ENCODE results near the gene PKHD1.
"Not testable (repeated sequence)": the region's sequence is repeated elsewhere in the genome, so short reads cannot be mapped to it uniquely, and the experiment has no call there.

Gene PKHD1

DNA sequence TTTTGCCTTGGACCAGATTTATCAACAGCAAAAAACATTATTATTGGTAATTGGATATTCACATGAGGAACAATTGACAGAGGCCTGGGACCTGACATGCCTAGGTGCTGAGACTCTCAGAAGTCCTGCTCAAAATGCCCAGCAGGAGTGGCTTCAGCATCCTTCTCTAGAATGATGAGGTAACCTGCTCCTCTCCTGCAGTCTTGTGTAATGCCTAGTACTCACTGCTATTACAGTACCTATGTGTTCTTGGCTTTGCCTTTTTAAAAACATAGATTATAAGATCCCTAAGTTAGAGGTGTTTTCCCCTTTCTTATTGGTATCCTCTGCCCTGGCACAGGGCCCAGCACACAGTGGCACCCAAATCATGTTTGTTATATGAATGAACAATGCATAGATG lies 230.9 kb downstream of the PKHD1 start:
- DNase-seq (ENCODE audit: low read depth in 2 of 2) = no peak

DNA sequence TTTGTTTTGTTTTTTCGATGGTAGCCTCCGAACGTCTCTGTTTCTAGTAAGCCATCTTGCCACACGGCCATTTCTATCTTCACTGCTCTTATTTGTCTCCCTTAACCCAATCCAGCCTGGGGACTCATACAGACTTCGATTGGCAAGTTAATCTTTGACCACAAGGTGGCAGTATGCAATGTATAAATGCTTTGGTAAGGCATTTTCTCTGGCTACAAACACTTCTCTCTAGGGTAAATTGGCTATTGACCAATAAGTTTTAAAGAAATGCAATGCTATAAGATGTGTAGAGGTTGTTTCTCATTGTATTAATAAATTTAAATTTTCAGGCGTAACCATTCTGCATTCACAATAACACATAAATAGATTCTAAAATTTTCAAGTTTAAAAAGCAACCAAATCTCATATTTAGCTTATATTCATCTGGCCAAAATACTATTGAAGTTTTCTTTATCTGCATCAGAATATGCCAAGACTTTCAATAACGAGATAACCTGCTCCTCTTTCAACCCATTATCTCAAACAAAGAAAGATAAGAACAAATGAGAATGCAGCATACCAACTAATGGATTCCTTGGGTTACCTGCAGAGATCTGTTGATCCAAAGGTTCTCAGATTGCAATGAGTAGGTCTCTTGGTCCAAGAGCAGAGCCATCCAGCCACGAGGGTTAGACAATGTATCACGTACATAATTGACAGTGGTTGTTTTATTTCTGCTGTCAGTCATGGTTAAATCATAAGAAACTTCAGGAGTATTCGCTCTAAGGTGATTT lies 231.9 kb downstream of the PKHD1 start:
- DNase-seq (ENCODE audit: low read depth in 2 of 2) = no peak

DNA sequence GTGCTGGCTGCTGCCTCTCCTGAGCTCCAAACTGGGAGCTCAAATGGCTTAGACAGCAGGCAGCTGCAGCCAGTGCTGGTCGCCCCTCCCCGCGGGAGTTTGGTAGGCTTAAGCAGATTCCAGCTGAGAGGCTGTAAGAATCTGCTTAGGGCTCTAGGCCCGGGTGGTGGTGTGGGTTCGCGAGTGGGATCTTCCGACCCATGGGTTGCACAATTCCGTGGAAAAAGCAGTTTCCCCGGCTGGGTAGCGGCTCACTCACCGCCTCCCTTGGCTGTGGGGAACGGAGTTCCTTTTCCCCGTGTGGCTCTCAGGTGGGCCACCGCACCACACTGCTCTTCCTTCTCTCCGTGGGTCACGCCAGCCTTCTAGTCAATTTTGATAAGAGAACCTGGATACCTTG lies 232.5 kb downstream of the PKHD1 start:
- DNase-seq (ENCODE audit: low read depth in 2 of 2) = no peak

DNA sequence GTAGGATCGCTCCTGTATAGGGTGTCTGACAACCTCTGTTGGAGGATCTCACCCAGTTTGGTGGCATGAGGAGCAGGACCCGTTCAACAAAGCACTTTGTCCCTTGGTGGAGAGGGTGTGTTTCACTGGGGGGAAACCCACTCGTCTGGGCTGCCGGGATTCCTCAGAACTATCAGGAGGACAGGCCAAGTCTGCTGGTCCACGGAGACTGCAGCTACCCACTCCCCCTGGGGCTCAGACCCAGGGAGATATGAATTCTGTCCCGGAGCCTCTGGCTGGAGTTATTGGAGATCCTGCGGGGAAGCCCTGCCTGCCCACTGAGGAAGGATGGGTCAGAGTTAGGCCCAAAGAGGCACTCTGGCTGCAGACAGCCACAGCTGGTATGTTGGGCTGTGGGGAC lies 233.1 kb downstream of the PKHD1 start:
- no peak for DNase-seq (ENCODE audit: low read depth in 2 of 2)

DNA sequence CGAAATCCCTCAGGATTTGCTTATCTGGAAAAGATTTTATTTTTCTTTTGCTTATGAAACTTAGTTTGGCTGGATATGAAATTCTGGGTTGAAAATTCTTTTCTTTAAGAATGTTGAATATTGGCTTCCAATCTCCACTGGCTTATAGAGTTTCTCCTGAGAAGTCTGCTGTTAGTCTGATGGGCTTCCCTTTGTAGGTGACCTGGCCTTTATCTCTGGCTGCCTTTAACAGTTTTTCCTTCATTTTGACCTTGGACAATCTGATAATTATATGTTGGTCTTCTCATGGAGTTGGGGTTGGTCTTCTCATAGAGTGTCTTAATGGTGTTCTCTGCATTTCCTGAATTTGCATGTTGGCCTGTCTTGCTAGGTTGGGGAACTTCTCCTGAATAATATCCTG lies 234.3 kb downstream of the PKHD1 start:
- DNase-seq (ENCODE audit: low read depth in 2 of 2) = not testable (repeated sequence)

DNA sequence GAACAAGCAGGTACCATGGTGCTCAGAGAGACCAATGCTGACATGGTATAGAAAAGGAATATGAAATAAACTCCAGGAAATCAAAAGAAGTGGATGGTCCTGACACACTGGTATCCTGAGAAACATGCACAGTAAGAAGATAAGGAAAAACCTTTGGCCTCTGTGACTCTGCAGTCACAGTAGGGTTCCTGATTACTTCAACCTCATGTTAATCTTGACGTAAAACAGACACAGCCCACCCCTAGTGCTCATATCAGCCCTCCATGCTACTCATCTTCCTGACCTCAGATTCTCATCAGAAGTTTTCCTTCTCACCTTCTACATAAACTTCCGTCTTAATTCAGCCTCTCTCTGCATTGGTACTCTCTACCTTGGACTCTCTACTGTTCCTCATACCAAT lies 240.9 kb downstream of the PKHD1 start:
- DNase-seq (ENCODE audit: low read depth in 2 of 2) = no peak

DNA sequence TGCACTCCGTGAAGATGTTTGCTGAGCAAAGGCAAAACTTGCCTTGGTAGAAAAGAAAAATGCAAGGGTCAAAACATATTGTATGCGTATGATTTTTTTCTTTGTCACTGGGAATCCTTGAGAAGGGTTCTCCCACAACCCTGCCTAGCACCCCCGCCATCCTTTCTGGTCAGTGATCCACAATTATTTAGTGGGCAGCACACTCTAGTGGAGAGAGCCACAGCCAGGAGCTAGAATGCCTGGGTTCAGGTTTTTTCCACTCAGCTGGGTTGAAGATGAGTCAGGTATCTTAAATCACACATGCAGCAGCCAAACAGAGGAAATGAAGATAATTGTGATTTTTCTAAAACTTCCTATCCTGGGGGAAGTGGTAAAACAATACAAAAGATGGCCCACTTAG lies 243.1 kb downstream of the PKHD1 start:
- DNase-seq (ENCODE audit: low read depth in 2 of 2) = no peak

DNA sequence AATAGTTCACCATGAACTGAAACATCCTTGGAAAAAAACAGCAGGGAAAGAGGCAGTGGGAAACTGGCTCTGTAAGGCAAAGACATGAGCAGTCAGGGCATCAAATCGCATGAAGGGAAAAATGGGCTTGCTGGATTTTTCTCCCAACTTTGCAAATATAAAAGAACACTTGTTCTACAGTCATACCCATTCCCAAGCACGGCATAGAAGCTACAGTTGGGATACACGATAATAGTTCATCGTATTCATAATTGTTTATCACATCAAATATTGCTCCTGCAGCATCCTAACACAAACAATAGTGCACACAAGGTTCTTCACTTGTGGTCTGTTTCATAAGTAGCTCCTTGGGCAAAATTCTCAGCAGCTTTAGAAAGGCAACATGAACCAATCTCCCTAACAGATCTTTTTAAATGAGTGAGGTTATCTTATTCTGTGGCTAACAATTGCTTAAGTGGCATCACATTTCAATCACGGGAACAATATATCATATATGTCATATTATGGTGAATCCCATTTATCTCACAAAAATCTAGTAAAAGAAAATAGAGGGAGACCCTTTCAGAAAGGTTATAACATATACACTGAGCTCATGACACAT lies 243.9 kb downstream of the PKHD1 start:
- no peak for DNase-seq (ENCODE audit: low read depth in 2 of 2)

DNA sequence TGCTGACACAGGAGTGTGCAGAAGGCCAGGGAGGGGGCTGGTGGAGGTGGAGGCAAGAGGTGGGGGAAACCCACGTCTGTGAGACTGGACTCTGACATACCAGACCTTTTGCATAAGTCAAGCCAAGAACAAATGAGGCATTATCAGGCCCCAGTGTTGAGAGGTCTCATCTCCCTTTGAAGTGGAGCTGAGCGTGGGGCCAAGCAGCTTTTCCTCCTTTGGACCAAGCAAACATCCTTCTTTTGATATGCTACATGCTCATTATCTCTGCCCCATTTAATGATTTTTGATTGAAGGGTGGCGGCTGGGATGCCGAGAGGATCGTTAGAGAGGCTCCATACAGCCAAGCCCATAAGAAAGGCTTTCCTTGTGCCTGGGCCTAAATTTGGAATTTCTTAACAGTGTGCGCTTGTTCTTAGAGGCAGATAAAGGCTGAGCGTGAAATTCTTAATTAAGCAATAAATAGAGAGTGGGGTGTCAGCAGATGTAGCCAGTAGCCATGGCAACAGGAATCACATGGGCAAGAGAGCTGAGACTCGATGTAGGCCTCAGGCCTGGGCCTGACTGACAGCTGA lies 244.5 kb downstream of the PKHD1 start:
- no peak for DNase-seq (ENCODE audit: low read depth in 2 of 2)

DNA sequence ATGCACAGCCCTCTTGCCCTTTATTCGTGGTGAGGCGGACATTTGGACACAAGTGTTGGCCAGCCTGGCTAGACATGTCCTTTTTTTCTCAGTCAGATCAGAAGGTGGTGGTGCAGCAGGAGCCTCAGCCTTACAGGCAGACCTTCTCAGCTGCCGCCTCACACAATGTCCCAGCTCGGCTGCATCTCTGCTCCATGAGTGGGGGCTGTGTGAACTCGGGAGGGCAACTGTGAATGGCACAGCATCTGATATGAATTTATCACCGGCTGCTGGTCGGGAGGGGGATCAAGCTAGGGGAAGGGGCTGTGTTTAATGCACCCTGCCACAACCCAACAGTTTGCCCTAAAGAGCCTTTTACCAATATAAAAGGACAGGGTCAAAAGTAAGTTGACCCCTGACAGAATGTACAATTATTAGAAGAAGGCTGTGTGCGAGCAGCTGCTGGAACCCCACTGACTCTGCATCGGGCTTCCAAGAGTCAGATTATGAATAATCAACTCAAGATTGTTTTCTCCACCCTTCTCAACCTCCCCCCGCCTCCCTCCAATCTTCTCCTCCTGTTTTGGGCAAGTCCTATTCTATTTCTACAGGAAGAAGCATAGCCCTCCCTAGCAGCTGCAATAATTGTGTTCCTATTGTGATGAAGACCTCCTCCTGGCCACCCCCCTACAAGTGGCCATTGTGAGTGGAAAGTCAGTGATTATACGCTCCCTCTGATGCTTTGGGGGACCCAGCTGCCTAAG lies 245.2 kb downstream of the PKHD1 start:
- DNase-seq (ENCODE audit: low read depth in 2 of 2) = no peak

DNA sequence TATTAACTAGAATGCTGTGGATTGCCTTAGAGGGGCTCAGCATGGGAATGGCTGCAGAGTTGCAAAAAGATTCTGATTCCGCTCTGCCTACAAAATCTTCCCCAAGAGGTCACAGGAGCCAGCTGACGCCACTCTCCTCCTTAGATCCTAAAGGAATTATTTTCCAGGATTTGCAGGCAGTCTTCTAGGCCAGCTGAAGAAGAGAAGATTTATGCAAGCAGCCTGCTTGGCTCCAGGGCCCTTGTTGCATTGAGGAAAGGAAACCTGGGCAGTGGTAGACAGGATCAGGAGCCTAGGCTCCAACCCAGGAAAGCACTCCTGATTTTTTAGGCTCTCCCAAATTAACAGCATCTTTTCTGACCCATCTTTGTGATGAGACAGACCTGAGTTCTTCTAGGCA lies 245.8 kb downstream of the PKHD1 start:
- no peak for DNase-seq (ENCODE audit: low read depth in 2 of 2)

DNA sequence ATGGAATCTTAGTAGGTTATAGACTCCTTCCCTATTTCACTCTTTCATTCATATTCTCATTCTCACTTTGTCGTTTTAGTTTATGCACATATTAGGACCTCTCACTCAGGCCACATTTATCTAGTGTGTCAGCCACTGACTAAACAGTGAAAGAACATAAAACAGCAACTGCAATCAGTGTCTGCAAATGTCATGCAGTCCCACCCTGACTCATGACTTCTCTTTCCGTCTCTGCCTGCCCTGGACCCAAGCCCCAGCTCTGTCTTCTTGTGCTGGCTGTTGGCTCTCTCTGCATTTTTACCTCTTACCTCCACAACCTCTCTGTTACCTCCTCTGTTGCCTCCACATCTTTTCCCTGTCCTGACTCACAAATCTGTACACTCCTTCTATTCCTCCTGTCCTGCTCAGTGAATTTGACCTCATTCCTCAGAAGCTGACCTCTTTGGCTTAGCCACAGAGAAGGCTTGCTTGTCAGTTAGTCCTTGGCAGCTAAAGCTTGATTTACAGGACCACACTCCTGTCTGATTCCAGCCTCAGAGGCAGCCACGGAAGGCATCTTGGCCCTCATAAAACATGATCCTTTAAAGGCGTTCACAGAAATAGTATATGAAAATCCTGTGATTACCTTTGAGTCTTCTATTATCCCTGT lies 247.6 kb downstream of the PKHD1 start:
- no peak for DNase-seq (ENCODE audit: low read depth in 2 of 2)

DNA sequence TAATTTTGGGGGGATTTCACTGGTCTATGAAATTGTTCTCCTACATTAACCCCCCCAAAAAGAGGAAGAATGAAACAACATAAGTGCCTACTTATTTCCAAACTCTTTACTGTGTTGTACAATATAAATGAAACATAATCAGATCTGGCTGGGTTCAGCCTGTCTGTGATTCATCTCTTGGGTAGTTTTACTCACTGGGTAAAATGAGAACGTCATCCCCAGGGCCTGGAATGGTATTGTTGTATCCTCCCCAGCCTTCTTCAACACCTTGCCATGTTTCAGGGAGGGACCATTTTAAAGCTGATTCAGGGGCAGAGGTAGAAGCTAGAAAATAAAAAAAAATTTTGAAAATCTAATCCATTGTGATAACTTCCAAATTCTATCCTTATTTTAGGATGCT lies 256.7 kb downstream of the PKHD1 start:
- no peak for DNase-seq (ENCODE audit: low read depth in 2 of 2)

DNA sequence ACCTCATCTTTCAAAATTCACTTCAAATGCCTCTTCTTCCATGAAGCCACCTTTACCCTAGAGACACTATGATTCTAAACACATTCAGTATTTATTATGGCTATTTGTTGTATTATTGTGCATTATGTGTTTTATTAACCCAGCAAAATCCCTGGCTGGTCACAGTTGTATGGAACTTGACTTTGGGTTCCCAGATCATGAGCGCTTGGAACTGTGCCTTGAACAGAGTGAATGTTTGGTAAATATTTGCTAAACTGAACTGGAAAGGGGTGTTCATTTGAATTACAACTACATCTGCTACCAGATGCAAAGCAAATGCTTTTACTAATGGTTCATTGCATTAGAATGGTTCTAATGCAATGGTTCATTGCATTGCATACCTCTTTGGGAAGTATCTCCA lies 259.8 kb downstream of the PKHD1 start:
- DNase-seq (ENCODE audit: low read depth in 2 of 2) = no peak

DNA sequence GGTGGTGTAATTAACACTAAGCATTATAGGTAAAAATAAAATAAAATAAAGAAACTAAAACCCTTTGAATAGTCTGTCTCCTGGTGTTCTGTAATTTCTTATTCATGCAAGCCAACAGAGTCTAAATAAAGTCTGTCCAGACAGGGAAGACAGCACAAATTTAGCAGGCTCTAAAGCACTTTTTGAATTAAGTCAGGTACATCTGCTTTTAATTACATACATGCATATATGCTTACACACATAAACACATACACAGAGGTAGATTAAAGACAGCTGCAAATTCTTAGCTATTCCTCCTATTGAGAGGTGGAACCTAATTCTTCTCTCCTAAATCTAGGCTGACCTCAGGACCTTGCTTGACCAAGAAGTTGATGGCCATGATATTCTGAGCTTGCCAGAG lies 262.5 kb downstream of the PKHD1 start:
- no peak for DNase-seq (ENCODE audit: low read depth in 2 of 2)

DNA sequence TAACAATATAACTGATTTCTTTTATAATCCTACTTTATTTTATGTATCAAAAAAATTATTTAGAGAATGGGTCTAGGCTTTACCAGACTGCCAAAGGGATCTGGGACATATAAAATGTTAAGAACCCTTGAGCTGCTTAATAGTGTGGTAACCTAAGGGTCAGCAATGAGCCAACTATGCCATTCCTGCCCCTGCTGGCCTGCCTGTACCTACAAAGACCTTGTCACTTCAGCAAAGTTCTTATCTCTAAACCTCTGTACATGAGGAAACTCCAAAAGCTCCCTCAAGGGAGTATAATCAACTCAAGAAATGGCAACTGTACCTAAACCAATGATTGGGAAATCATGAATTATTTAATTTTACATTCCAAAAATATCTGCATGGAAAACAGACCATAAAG lies 266.9 kb downstream of the PKHD1 start:
- DNase-seq (ENCODE audit: low read depth in 2 of 2) = no peak

DNA sequence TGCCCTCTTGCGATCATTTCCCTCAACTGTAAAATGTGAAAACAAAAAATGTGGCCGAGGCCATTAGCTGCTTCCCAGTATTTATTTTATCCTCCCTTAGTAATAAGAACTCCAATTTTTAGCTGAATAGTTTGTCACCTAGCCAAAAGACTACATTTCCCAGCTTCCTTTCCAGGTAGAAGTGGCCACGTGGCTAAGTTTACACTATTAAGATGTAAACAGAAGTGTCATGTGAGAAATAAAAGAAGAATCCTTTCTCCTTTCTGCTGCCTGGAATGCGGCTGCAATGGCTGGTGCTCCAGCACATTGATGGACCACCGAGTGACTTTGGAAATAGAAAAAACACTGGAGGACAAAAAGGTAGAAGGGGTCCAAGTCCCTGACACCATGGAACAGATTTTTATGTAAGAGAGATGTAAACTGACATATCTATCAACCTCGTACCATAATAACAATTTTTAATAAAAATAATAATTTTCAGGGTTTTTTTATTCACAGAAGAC lies 268.8 kb downstream of the PKHD1 start:
- DNase-seq (ENCODE audit: low read depth in 2 of 2) = no peak

DNA sequence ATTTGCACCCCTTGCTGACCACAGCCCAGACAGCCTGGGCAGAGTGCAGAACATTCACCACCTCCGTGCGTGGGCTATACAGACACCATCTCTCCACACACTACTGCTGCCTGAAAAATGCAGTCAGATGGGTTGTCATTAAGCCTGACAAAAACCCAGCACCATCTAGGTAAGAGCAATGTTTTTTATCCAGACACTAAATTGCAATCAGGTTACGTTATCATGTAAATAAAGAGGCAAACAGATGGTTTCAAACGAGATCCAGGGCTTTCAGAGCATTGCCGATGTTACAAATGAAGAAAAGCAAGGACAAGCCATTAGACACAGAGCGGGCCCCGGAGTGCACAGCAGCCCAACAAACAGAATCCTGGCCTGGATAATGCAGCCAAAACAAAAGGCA lies 269.6 kb downstream of the PKHD1 start:
- no peak for DNase-seq (ENCODE audit: low read depth in 2 of 2)

DNA sequence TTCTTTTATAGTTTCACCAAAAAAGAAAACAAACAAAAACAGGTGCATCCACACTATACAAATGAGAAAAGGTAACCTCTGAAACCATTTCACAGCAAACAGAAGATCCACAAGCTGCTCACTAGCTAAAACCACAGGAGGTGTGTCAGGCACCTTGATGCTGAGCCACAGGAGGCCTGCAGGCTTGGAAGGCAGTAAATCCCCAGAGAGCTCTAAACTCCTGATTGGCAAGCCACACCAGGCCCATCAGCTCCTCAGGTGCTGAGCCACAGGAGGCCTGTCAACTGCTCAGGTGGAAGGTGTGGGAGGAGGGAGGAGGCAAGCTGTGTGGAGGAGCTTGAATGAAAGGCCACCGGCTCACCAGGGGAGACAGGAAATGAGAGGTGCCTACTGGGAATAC lies 273.0 kb downstream of the PKHD1 start:
- no peak for DNase-seq (ENCODE audit: low read depth in 2 of 2)

DNA sequence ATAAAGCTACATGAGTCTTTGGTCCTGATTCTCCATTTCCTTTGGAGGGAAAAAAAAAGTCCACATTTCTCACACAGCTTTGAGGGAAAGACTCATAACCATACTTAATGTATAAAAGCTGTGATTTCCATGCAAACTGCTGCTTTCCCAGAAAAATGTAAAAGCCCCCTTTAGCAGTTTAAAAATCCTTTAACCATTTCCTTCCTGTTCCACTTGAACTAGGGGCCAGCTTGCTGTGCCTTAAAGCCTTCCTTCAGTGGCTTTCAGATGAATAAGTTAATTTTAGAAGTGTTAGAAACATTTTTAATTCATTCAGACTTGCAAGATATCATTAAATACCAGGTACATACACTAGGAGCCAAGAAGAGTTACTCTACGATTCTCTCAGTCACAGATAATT lies 273.5 kb downstream of the PKHD1 start:
- DNase-seq (ENCODE audit: low read depth in 2 of 2) = no peak

DNA sequence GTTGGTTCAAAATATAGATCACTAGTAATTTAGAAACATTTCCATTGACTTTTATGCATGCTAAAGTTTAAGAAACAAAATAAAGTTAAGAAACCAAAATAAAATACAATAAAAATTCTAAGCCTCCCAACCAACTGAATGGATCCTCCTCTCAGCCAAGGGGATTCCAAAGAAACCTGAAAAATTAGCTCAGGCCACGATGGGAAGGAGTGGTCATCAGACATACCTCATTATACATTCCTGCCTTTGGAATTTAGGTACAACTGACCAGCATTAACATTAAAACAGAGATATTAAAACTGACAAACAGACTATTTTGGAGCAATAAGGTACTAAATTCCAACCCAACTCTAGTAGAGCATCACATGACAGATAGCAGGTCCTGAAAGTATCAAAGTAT lies 275.2 kb downstream of the PKHD1 start:
- DNase-seq (ENCODE audit: low read depth in 2 of 2) = no peak

DNA sequence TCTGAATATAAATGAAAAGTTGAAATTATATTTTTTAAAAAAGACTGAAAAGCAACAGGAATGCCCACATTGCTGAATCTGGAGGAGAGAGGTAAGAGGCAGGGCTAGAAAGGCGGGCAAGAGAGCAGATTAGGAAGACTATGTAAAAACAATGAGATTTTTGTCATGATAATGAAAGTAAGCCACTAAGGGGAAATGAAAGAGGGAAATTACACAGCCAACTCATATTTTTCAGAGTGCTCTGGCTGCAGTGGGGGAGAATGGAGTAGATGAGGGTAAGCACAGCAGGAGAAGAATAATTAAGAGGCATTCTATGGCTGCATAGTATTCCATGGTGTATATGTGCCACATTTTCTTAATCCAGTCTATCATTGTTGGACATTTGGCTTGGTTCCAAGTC lies 281.9 kb downstream of the PKHD1 start:
- no peak for DNase-seq (ENCODE audit: low read depth in 2 of 2)

Measured in activated CD8-positive, alpha-beta memory T cell treated with anti-CD3 and anti-CD28 coated beads for 4 hours (primary cell).